Measurements from ENCODE around the gene TMEM131.
"Not testable (repeated sequence)": the region's sequence is repeated elsewhere in the genome, so short reads cannot be mapped to it uniquely, and the experiment has no call there.

Gene TMEM131

GRCh38 chr2:97918818-97919217 lies 76.9 kb downstream of the TMEM131 start:
- in situ Hi-C loops (cut with MboI; ENCODE audit: low sequenced_read_pairs), result no loop called here

GRCh38 chr2:97917668-97918067 lies 78.1 kb downstream of the TMEM131 start:
- in situ Hi-C loops (cut with MboI; ENCODE audit: low sequenced_read_pairs), result not testable (repeated sequence)

GRCh38 chr2:97914691-97915213 lies 81.0 kb downstream of the TMEM131 start:
- in situ Hi-C loops (cut with MboI; ENCODE audit: low sequenced_read_pairs), result no loop called here

GRCh38 chr2:97913846-97914245 lies 81.9 kb downstream of the TMEM131 start:
- in situ Hi-C loops (cut with MboI; ENCODE audit: low sequenced_read_pairs), result no loop called here

GRCh38 chr2:97911922-97912575 lies 83.7 kb downstream of the TMEM131 start:
- in situ Hi-C loops (cut with MboI; ENCODE audit: low sequenced_read_pairs), result no loop called here

GRCh38 chr2:97911206-97911921 lies 84.4 kb downstream of the TMEM131 start:
- in situ Hi-C loops (cut with MboI; ENCODE audit: low sequenced_read_pairs), result no loop called here

GRCh38 chr2:97910403-97911205 lies 85.1 kb downstream of the TMEM131 start:
- in situ Hi-C loops (cut with MboI; ENCODE audit: low sequenced_read_pairs), result no loop called here

- in situ Hi-C loops (cut with MboI; ENCODE audit: low sequenced_read_pairs), result no loop called here
Measured at GRCh38 chr2:97908208-97908676, 87.5 kb downstream of the TMEM131 start.

GRCh38 chr2:97907369-97908100 lies 88.2 kb downstream of the TMEM131 start:
- in situ Hi-C loops (cut with MboI; ENCODE audit: low sequenced_read_pairs), result no loop called here

- in situ Hi-C loops (cut with MboI; ENCODE audit: low sequenced_read_pairs), result no loop called here
Measured at GRCh38 chr2:97906307-97906706, 89.4 kb downstream of the TMEM131 start.

- in situ Hi-C loops (cut with MboI; ENCODE audit: low sequenced_read_pairs), result no loop called here
Measured at GRCh38 chr2:97905294-97905693, 90.5 kb downstream of the TMEM131 start.

- in situ Hi-C loops (cut with MboI; ENCODE audit: low sequenced_read_pairs), result no loop called here
Measured at GRCh38 chr2:97901862-97902261, 93.9 kb downstream of the TMEM131 start.

- in situ Hi-C loops (cut with MboI; ENCODE audit: low sequenced_read_pairs), result no loop called here
Measured at GRCh38 chr2:97900806-97901205, 94.9 kb downstream of the TMEM131 start.

GRCh38 chr2:97893042-97893441 lies 102.7 kb downstream of the TMEM131 start:
- in situ Hi-C loops (cut with MboI; ENCODE audit: low sequenced_read_pairs), result not testable (repeated sequence)

GRCh38 chr2:97891611-97892010 lies 104.1 kb downstream of the TMEM131 start:
- in situ Hi-C loops (cut with MboI; ENCODE audit: low sequenced_read_pairs), result no loop called here

- in situ Hi-C loops (cut with MboI; ENCODE audit: low sequenced_read_pairs), result no loop called here
Measured at GRCh38 chr2:97889156-97889555, 106.6 kb downstream of the TMEM131 start.

GRCh38 chr2:97885841-97886240 lies 109.9 kb downstream of the TMEM131 start:
- in situ Hi-C loops (cut with MboI; ENCODE audit: low sequenced_read_pairs), result no loop called here

- in situ Hi-C loops (cut with MboI; ENCODE audit: low sequenced_read_pairs), result no loop called here
Measured at GRCh38 chr2:97880334-97880733, 115.4 kb downstream of the TMEM131 start.

- in situ Hi-C loops (cut with MboI; ENCODE audit: low sequenced_read_pairs), result no loop called here
Measured at GRCh38 chr2:97878865-97879264, 116.9 kb downstream of the TMEM131 start.

- in situ Hi-C loops (cut with MboI; ENCODE audit: low sequenced_read_pairs), result not testable (repeated sequence)
Measured at GRCh38 chr2:97878317-97878716, 117.4 kb downstream of the TMEM131 start.

Measured in HL-60/S4 treated with retinoic acid at 250 ng/mL for 4 days and 3 days (cell line).